Measurements from ENCODE around the gene IFFO2.
"Not testable (repeated sequence)": the region's sequence is repeated elsewhere in the genome, so short reads cannot be mapped to it uniquely, and the experiment has no call there.

Gene IFFO2

GRCh38 chr1:18877282-18877681 is 79.2 kb downstream of the IFFO2 start:
- no peak overlapping the region for H3K27ac ChIP-seq (ENCODE audit: low read depth in 2 of 2, low read length in 2 of 2)
- H3K4me3 ChIP-seq (ENCODE audit: low read length in 2 of 2) = no peak overlapping the region
- no peaks in the 10 kb centered on the region for H3K27me3 ChIP-seq (ENCODE audit: control insufficient read depth in 2 of 2, insufficient read depth in 2 of 2, low read length in 2 of 2)
- H3K9me3 ChIP-seq (ENCODE audit: control insufficient read depth in 2 of 2, low read length in 2 of 2) = no peaks in the 10 kb centered on the region
- H3K4me1 ChIP-seq (ENCODE audit: control insufficient read depth in 2 of 2, insufficient read depth in 2 of 2, low read length in 2 of 2) = peaks cover 0 to 4% of the 10 kb centered on the region in 2 donors
- no peaks in the 10 kb centered on the region for H3K36me3 ChIP-seq (ENCODE audit: control insufficient read depth in 2 of 2, insufficient read depth in 2 of 2, low read length in 2 of 2)
- H3K9ac ChIP-seq (ENCODE audit: low read depth in 1 of 2, low read length in 2 of 2) = no peak overlapping the region

GRCh38 chr1:18876210-18876609 is 80.3 kb downstream of the IFFO2 start:
- Histone ChIP-seq H3K9ac (ENCODE audit: low read depth in 1 of 2, low read length in 2 of 2) (no peak overlapping the region), H3K9me3 (ENCODE audit: control insufficient read depth in 2 of 2, low read length in 2 of 2) (no peaks in the 10 kb centered on the region), H3K36me3 (ENCODE audit: control insufficient read depth in 2 of 2, insufficient read depth in 2 of 2, low read length in 2 of 2) (no peaks in the 10 kb centered on the region), H3K27me3 (ENCODE audit: control insufficient read depth in 2 of 2, insufficient read depth in 2 of 2, low read length in 2 of 2) (no peaks in the 10 kb centered on the region), H3K4me1 (ENCODE audit: control insufficient read depth in 2 of 2, insufficient read depth in 2 of 2, low read length in 2 of 2) (peaks cover 0 to 4% of the 10 kb centered on the region in 2 donors), H3K4me3 (ENCODE audit: low read length in 2 of 2) (no peak overlapping the region), H3K27ac (ENCODE audit: low read depth in 2 of 2, low read length in 2 of 2) (no peak overlapping the region)

- Histone ChIP-seq H3K27ac (ENCODE audit: low read depth in 2 of 2, low read length in 2 of 2) (no peak overlapping the region), H3K9me3 (ENCODE audit: control insufficient read depth in 2 of 2, low read length in 2 of 2) (no peaks in the 10 kb centered on the region), H3K36me3 (ENCODE audit: control insufficient read depth in 2 of 2, insufficient read depth in 2 of 2, low read length in 2 of 2) (no peaks in the 10 kb centered on the region)
Measured at GRCh38 chr1:18875796-18876128, 80.7 kb downstream of the IFFO2 start.

GRCh38 chr1:18875107-18875795 is 81.2 kb downstream of the IFFO2 start:
- Histone ChIP-seq H3K36me3 (ENCODE audit: control insufficient read depth in 2 of 2, insufficient read depth in 2 of 2, low read length in 2 of 2) (no peaks in the 10 kb centered on the region), H3K9ac (ENCODE audit: low read depth in 1 of 2, low read length in 2 of 2) (no peak overlapping the region), H3K27ac (ENCODE audit: low read depth in 2 of 2, low read length in 2 of 2) (no peak overlapping the region), H3K4me1 (ENCODE audit: control insufficient read depth in 2 of 2, insufficient read depth in 2 of 2, low read length in 2 of 2) (peaks cover 0 to 4% of the 10 kb centered on the region in 2 donors), H3K27me3 (ENCODE audit: control insufficient read depth in 2 of 2, insufficient read depth in 2 of 2, low read length in 2 of 2) (no peaks in the 10 kb centered on the region), H3K9me3 (ENCODE audit: control insufficient read depth in 2 of 2, low read length in 2 of 2) (no peaks in the 10 kb centered on the region), H3K4me3 (ENCODE audit: low read length in 2 of 2) (no peak overlapping the region)

More at GRCh38 chr1:18875796-18876128, 80.7 kb downstream of the IFFO2 start:
- Histone ChIP-seq H3K9ac (ENCODE audit: low read depth in 1 of 2, low read length in 2 of 2) (no peak overlapping the region), H3K4me1 (ENCODE audit: control insufficient read depth in 2 of 2, insufficient read depth in 2 of 2, low read length in 2 of 2) (peaks cover 0 to 4% of the 10 kb centered on the region in 2 donors), H3K4me3 (ENCODE audit: low read length in 2 of 2) (no peak overlapping the region), H3K27me3 (ENCODE audit: control insufficient read depth in 2 of 2, insufficient read depth in 2 of 2, low read length in 2 of 2) (no peaks in the 10 kb centered on the region)

- Histone ChIP-seq H3K4me3 (ENCODE audit: low read length in 2 of 2) (no peak overlapping the region), H3K4me1 (ENCODE audit: control insufficient read depth in 2 of 2, insufficient read depth in 2 of 2, low read length in 2 of 2) (peaks cover 0 to 4% of the 10 kb centered on the region in 2 donors), H3K9ac (ENCODE audit: low read depth in 1 of 2, low read length in 2 of 2) (no peak overlapping the region), H3K27me3 (ENCODE audit: control insufficient read depth in 2 of 2, insufficient read depth in 2 of 2, low read length in 2 of 2) (no peaks in the 10 kb centered on the region), H3K36me3 (ENCODE audit: control insufficient read depth in 2 of 2, insufficient read depth in 2 of 2, low read length in 2 of 2) (no peaks in the 10 kb centered on the region), H3K27ac (ENCODE audit: low read depth in 2 of 2, low read length in 2 of 2) (no peak overlapping the region), H3K9me3 (ENCODE audit: control insufficient read depth in 2 of 2, low read length in 2 of 2) (no peaks in the 10 kb centered on the region)
Measured at GRCh38 chr1:18874600-18874999, 81.9 kb downstream of the IFFO2 start.

- H3K36me3 ChIP-seq (ENCODE audit: control insufficient read depth in 2 of 2, insufficient read depth in 2 of 2, low read length in 2 of 2) = no peaks in the 10 kb centered on the region
Measured at GRCh38 chr1:18874036-18874435, 82.4 kb downstream of the IFFO2 start.

GRCh38 chr1:18872071-18872611 is 84.3 kb downstream of the IFFO2 start:
- no peaks in the 10 kb centered on the region for H3K36me3 ChIP-seq (ENCODE audit: control insufficient read depth in 2 of 2, insufficient read depth in 2 of 2, low read length in 2 of 2)

More at GRCh38 chr1:18874036-18874435, 82.4 kb downstream of the IFFO2 start:
- Histone ChIP-seq H3K27me3 (ENCODE audit: control insufficient read depth in 2 of 2, insufficient read depth in 2 of 2, low read length in 2 of 2) (no peaks in the 10 kb centered on the region), H3K27ac (ENCODE audit: low read depth in 2 of 2, low read length in 2 of 2) (no peak overlapping the region), H3K9ac (ENCODE audit: low read depth in 1 of 2, low read length in 2 of 2) (no peak overlapping the region), H3K9me3 (ENCODE audit: control insufficient read depth in 2 of 2, low read length in 2 of 2) (no peaks in the 10 kb centered on the region), H3K4me3 (ENCODE audit: low read length in 2 of 2) (no peak overlapping the region), H3K4me1 (ENCODE audit: control insufficient read depth in 2 of 2, insufficient read depth in 2 of 2, low read length in 2 of 2) (peaks cover 0 to 4% of the 10 kb centered on the region in 2 donors)

GRCh38 chr1:18871401-18872070 is 84.9 kb downstream of the IFFO2 start:
- H3K9ac ChIP-seq (ENCODE audit: low read depth in 1 of 2, low read length in 2 of 2) = no peak overlapping the region
- no peaks in the 10 kb centered on the region for H3K36me3 ChIP-seq (ENCODE audit: control insufficient read depth in 2 of 2, insufficient read depth in 2 of 2, low read length in 2 of 2)
- H3K27ac ChIP-seq (ENCODE audit: low read depth in 2 of 2, low read length in 2 of 2) = no peak overlapping the region
- no peaks in the 10 kb centered on the region for H3K9me3 ChIP-seq (ENCODE audit: control insufficient read depth in 2 of 2, low read length in 2 of 2)
- H3K4me3 ChIP-seq (ENCODE audit: low read length in 2 of 2) = no peak overlapping the region
- H3K27me3 ChIP-seq (ENCODE audit: control insufficient read depth in 2 of 2, insufficient read depth in 2 of 2, low read length in 2 of 2) = no peaks in the 10 kb centered on the region
- H3K4me1 ChIP-seq (ENCODE audit: control insufficient read depth in 2 of 2, insufficient read depth in 2 of 2, low read length in 2 of 2) = peaks cover 0 to 4% of the 10 kb centered on the region in 2 donors

More at GRCh38 chr1:18872071-18872611, 84.3 kb downstream of the IFFO2 start:
- Histone ChIP-seq H3K27me3 (ENCODE audit: control insufficient read depth in 2 of 2, insufficient read depth in 2 of 2, low read length in 2 of 2) (no peaks in the 10 kb centered on the region), H3K4me3 (ENCODE audit: low read length in 2 of 2) (no peak overlapping the region), H3K9me3 (ENCODE audit: control insufficient read depth in 2 of 2, low read length in 2 of 2) (no peaks in the 10 kb centered on the region), H3K4me1 (ENCODE audit: control insufficient read depth in 2 of 2, insufficient read depth in 2 of 2, low read length in 2 of 2) (peaks cover 0 to 4% of the 10 kb centered on the region in 2 donors), H3K9ac (ENCODE audit: low read depth in 1 of 2, low read length in 2 of 2) (no peak overlapping the region), H3K27ac (ENCODE audit: low read depth in 2 of 2, low read length in 2 of 2) (no peak overlapping the region)

- Histone ChIP-seq H3K27ac (ENCODE audit: low read depth in 2 of 2, low read length in 2 of 2) (no peak overlapping the region), H3K4me1 (ENCODE audit: control insufficient read depth in 2 of 2, insufficient read depth in 2 of 2, low read length in 2 of 2) (peaks cover 0 to 4% of the 10 kb centered on the region in 2 donors), H3K27me3 (ENCODE audit: control insufficient read depth in 2 of 2, insufficient read depth in 2 of 2, low read length in 2 of 2) (no peaks in the 10 kb centered on the region), H3K36me3 (ENCODE audit: control insufficient read depth in 2 of 2, insufficient read depth in 2 of 2, low read length in 2 of 2) (no peaks in the 10 kb centered on the region), H3K9me3 (ENCODE audit: control insufficient read depth in 2 of 2, low read length in 2 of 2) (no peaks in the 10 kb centered on the region), H3K9ac (ENCODE audit: low read depth in 1 of 2, low read length in 2 of 2) (no peak overlapping the region), H3K4me3 (ENCODE audit: low read length in 2 of 2) (no peak overlapping the region)
Measured at GRCh38 chr1:18870957-18871356, 85.5 kb downstream of the IFFO2 start.

GRCh38 chr1:18870595-18870865 is 85.9 kb downstream of the IFFO2 start:
- not testable (repeated sequence) for H3K36me3 ChIP-seq (ENCODE audit: control insufficient read depth in 2 of 2, insufficient read depth in 2 of 2, low read length in 2 of 2); H3K27ac ChIP-seq (ENCODE audit: low read depth in 2 of 2, low read length in 2 of 2)

More at GRCh38 chr1:18870595-18870865, 85.9 kb downstream of the IFFO2 start:
- H3K4me1 ChIP-seq (ENCODE audit: control insufficient read depth in 2 of 2, insufficient read depth in 2 of 2, low read length in 2 of 2); H3K9me3 ChIP-seq (ENCODE audit: control insufficient read depth in 2 of 2, low read length in 2 of 2); H3K4me3 ChIP-seq (ENCODE audit: low read length in 2 of 2); H3K27me3 ChIP-seq (ENCODE audit: control insufficient read depth in 2 of 2, insufficient read depth in 2 of 2, low read length in 2 of 2); H3K9ac ChIP-seq (ENCODE audit: low read depth in 1 of 2, low read length in 2 of 2): not testable (repeated sequence)

Data from mucosa of rectum (tissue), 2 donors.